ENCODE measurements around the gene CDK18.
A peak's percentile ranks its signal among the peaks of the same experiment; 100 is the strongest.

Gene CDK18

DNA sequence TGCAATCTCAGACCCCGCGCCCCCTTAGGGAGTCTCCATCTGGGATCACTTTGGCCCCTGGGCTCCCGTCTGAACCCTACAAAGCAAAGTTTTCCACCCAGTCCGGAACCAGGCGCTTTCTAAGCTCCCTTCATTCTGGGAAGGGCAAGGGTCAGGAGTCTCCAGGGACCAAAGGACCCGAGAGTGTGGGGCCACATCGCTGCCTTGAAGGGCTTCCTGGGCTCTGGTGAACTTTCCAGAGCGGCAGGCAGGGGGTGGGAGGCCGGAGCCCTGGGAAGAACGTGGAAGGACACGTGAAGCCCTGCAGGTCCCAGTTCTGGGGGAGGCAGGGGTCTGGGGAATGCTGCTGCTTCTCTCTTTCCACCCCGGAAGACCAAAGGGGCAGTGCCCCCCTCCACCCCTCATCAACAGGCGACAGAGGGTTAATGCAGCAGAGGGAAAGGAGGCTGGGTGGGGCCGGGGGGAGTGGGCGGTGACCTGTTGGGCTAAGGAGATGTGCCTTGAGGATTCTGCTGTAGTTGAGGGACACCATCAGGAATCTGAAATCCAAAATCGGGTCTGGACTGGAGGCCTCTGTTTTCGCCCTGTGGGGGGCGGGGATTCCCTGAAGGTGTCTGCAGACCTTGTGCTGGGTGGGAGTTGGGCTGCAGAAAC is 734 bp downstream of the CDK18 start:
- peak overlapping the region; percentile 60 for H3K9ac ChIP-seq (ENCODE audit: insufficient read length)
- H3K4me3 ChIP-seq: peak overlapping the region; percentile 88
- no peak for TF ChIP-seq EZH2 (IDR thresholded peaks at IDR 0.05)
- TF ChIP-seq POLR2AphosphoS5 (IDR thresholded peaks at IDR 0.05; ENCODE audit: borderline replicate concordance, low read depth, low read length): no peak
- TF ChIP-seq FOXP2 (optimal IDR thresholded peaks at IDR 0.05; ENCODE audit: control extremely low read depth, extremely low read length, insufficient read depth): no peak
- H3K36me3 ChIP-seq (ENCODE audit: insufficient read depth, low read length): no peaks in the 10 kb centered on the region
- H3K27ac ChIP-seq: no peak overlapping the region
- no peaks in the 10 kb centered on the region for H3K9me3 ChIP-seq (ENCODE audit: low read depth, low read length)
- no peak for DNase-seq (ENCODE audit: low read depth, low spot score)

DNA sequence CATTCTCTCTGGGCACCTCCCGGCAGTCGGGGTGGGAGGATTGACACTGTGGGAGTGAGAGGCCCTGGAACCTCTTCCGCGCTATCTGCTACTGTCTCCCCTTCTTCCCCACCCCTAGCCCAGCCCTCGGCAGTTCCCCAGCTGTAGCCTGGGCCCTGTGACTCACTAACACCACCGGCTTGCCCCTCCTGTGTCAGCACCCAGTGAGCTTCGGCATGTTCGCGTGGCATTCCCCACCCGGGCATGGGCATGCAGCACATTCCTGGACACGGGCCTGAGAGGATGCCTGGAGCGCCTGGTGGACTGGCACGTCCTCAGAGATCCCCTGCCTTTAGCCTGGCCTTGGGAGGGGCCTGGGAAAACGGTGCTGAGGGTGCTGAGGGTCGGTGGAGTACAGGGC is 1.3 kb downstream of the CDK18 start:
- peak overlapping the region; percentile 88 for H3K4me3 ChIP-seq
- DNase-seq (ENCODE audit: low read depth, low spot score): no peak
- no peak overlapping the region for H3K9ac ChIP-seq (ENCODE audit: insufficient read length)
- H3K27ac ChIP-seq: no peak overlapping the region
- no peaks in the 10 kb centered on the region for H3K9me3 ChIP-seq (ENCODE audit: low read depth, low read length)
- no peaks in the 10 kb centered on the region for H3K36me3 ChIP-seq (ENCODE audit: insufficient read depth, low read length)
- TF ChIP-seq POLR2AphosphoS5 (IDR thresholded peaks at IDR 0.05; ENCODE audit: borderline replicate concordance, low read depth, low read length): no peak
- no peak for TF ChIP-seq FOXP2 (optimal IDR thresholded peaks at IDR 0.05; ENCODE audit: control extremely low read depth, extremely low read length, insufficient read depth)
- no peak for TF ChIP-seq EZH2 (IDR thresholded peaks at IDR 0.05)

DNA sequence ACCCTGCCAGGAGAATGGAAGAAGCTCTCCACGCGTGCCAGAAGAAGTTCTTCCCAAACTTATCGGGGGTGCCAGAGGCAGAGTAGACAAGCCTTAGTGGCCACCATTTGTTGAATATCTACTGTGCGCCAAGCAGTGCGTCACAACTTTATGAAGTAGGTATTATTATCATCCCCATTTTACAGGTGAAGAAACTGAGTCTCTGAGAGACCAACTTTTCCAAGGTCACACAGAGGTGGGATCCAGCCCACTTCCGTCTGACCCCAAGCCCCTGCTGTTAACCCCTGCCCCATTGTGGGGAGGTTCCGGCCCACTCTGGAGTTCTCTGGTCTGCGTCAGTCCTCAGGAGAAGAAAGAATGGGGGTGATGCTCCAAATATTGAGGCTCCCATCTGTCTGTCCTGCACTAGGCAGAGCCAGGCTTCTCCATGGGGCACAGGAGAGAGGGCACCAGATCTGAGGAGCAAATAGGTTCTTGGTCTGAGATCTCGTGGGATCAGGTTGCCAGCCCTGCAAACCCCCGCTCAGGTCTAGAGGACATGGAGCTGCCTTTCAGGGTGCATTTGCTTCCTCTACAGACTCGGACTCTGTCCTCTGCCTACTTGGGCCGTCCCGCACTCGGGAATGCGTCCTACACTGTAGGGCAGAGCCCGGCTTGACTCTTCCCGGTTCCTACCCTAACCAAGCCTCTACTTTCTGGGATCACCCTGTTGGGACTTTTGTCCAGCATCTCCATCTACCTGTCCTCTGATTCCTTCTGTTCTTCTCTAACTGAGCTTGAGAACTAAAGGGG is 2.1 kb downstream of the CDK18 start:
- Histone ChIP-seq H3K9me3 (ENCODE audit: low read depth, low read length) (no peaks in the 10 kb centered on the region), H3K4me3 (no peak overlapping the region), H3K27ac (no peak overlapping the region), H3K36me3 (ENCODE audit: insufficient read depth, low read length) (no peaks in the 10 kb centered on the region), H3K9ac (ENCODE audit: insufficient read length) (no peak overlapping the region)
- DNase-seq (ENCODE audit: low read depth, low spot score): no peak
- TF ChIP-seq POLR2AphosphoS5 (IDR thresholded peaks at IDR 0.05; ENCODE audit: borderline replicate concordance, low read depth, low read length): no peak
- TF ChIP-seq EZH2 (IDR thresholded peaks at IDR 0.05): no peak
- no peak for TF ChIP-seq FOXP2 (optimal IDR thresholded peaks at IDR 0.05; ENCODE audit: control extremely low read depth, extremely low read length, insufficient read depth)

DNA sequence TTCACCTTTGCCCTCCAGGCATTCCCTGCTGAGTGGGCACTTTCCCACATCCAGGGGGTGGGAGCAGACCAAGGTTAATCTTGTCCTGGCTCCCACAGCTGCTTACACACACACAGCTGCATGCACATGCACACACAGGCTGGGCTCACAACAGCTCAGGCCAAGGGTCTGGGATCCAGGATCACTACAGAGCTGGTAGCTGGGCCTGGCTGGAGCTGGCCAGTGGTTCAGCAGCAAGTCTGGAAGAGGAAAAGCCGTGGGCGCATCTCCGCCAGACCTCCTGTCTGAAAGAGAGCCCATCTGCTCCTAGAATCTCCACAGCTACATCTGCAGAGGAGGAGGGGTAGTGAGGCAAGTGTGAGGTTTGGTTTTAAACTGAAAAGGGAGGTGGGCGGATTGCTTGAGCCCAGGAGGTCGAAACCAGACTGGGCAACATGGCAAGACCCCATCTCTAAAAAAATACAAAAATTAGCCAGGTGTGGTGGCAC is 3.8 kb downstream of the CDK18 start:
- H3K36me3 ChIP-seq (ENCODE audit: insufficient read depth, low read length): no peaks in the 10 kb centered on the region
- TF ChIP-seq EZH2 (IDR thresholded peaks at IDR 0.05): no peak
- no peak for TF ChIP-seq POLR2AphosphoS5 (IDR thresholded peaks at IDR 0.05; ENCODE audit: borderline replicate concordance, low read depth, low read length)
- no peak for TF ChIP-seq FOXP2 (optimal IDR thresholded peaks at IDR 0.05; ENCODE audit: control extremely low read depth, extremely low read length, insufficient read depth)
- no peak for DNase-seq (ENCODE audit: low read depth, low spot score)
- no peak overlapping the region for H3K4me3 ChIP-seq
- H3K27ac ChIP-seq: no peak overlapping the region
- H3K9ac ChIP-seq (ENCODE audit: insufficient read length): no peak overlapping the region
- no peaks in the 10 kb centered on the region for H3K9me3 ChIP-seq (ENCODE audit: low read depth, low read length)

DNA sequence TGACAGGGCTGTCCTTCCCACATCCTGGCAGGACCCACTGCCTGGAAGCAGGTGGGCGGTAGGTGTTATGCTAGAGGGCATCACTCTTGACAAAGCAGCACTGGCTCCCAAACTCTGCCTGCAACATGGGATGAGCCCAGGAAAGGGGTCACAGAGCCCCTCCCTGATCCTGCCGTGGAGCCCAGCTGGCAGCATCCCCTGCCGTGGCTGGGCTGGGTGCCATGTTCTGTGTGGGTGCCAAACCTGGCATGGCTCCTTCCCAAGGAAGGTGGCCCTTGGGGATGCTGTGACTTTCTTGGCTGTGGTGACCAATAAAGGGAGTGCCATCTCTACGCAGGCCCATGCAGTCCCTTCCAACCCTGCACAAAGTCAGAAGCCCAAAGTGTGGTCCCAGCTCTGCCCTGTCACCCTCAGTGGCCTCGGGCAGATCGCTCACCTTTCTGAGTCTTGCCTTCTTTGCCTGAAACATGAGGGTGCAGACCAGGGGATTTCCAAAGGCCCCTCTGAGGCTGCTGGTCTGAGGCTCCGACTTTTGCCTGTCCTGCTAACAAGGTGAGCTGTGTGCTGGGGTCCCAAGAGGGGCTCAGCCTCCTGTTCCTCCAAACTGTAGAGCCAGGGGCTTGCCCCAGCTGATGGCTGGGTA is 6.0 kb downstream of the CDK18 start:
- Histone ChIP-seq H3K4me3 (no peak overlapping the region), H3K9me3 (ENCODE audit: low read depth, low read length) (no peaks in the 10 kb centered on the region), H3K27ac (no peak overlapping the region), H3K9ac (ENCODE audit: insufficient read length) (no peak overlapping the region), H3K36me3 (ENCODE audit: insufficient read depth, low read length) (no peaks in the 10 kb centered on the region)
- DNase-seq (ENCODE audit: low read depth, low spot score): no peak
- no peak for TF ChIP-seq EZH2 (IDR thresholded peaks at IDR 0.05)
- TF ChIP-seq FOXP2 (optimal IDR thresholded peaks at IDR 0.05; ENCODE audit: control extremely low read depth, extremely low read length, insufficient read depth): no peak
- TF ChIP-seq POLR2AphosphoS5 (IDR thresholded peaks at IDR 0.05; ENCODE audit: borderline replicate concordance, low read depth, low read length): no peak

DNA sequence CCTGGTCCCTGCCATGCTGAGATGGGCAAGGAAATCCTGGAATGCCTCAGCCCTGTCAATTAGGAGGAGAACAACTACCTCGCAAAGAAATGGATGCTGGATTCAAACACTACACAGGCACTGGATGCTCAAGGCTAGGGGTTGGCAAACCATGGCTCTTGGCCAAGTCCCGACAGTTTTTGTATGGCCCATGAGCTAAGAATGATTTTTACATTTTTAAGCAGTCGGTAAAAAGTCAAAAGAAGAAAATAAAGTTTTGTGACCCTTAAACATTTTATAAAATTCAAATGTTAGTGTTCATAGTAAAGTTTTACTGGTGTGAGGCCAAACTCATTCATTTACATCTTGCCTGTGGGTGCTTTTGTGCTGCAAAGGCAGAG is 6.5 kb downstream of the CDK18 start:
- Histone ChIP-seq H3K27ac (peak overlapping the region; percentile 31; the same call in 1 of the 2 replicates), H3K4me3 (no peak overlapping the region), H3K36me3 (ENCODE audit: insufficient read depth, low read length) (no peaks in the 10 kb centered on the region), H3K9ac (ENCODE audit: insufficient read length) (no peak overlapping the region), H3K9me3 (ENCODE audit: low read depth, low read length) (no peaks in the 10 kb centered on the region)
- no peak for TF ChIP-seq FOXP2 (optimal IDR thresholded peaks at IDR 0.05; ENCODE audit: control extremely low read depth, extremely low read length, insufficient read depth)
- no peak for DNase-seq (ENCODE audit: low read depth, low spot score)

DNA sequence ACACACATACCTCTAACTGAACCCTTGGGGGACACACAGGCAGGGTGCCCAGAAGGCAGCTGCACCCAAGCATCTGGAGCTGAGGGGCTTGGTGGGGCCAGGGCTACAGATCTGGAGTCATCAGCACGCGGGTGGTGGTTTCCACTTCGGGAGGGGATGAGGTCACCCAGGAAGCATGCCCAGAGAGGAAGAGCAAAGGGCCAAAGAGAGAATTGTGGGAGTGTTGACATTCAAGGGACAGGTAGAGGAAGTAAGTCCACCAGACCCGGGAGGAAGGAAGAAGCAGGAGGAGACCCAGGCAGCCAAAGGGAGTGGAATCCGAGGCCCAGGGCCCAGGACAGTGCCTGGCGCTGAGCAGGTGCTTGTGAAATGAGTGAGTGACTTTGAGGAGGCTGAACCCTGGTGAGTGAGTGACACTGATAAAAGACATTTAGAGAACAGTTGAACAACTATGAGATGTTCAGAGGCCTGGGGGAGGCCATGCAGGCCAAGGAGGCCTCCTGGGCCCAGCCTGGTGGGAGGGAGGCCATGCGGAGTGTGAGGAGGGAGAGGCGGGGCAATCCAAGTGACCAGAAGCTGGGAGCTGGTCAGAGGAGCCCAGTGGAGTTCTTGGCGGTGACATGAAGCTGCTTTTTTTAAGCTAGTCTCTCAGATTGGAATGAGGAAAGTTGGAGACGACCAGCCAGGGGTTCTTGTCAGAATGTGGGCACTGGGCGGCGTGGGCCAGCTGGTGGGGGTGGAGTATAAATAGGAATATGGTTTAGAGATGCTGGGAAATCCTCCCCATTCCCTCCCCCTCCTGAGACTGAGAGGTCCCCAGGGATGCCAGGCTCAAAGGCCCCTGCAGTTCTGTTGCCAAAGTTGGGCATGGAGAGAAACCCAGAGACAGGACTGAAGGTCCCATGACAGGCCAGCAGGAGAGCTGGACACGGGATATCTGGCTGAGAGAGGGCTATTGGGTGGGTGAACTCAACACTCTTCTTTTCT is 7.9 kb downstream of the CDK18 start:
- no peak for DNase-seq (ENCODE audit: low read depth, low spot score)
- no peak for TF ChIP-seq EZH2 (IDR thresholded peaks at IDR 0.05)
- TF ChIP-seq POLR2AphosphoS5 (IDR thresholded peaks at IDR 0.05; ENCODE audit: borderline replicate concordance, low read depth, low read length): no peak
- TF ChIP-seq FOXP2 (optimal IDR thresholded peaks at IDR 0.05; ENCODE audit: control extremely low read depth, extremely low read length, insufficient read depth): no peak
- no peak overlapping the region for H3K9ac ChIP-seq (ENCODE audit: insufficient read length)
- no peak overlapping the region for H3K27ac ChIP-seq
- H3K4me3 ChIP-seq: no peak overlapping the region
- no peaks in the 10 kb centered on the region for H3K9me3 ChIP-seq (ENCODE audit: low read depth, low read length)
- H3K36me3 ChIP-seq (ENCODE audit: insufficient read depth, low read length): no peaks in the 10 kb centered on the region
